Parietal lobe (tissue), 1 donor: ENCODE results near the gene HP1BP3. TPM values are rescaled to one million over a fixed set of nuclear protein-coding genes. Genes with fewer than 3 reads are reported as not detected.

Experiments
- total RNA-seq: library from RNA; depleted of rRNA; stranded (reverse); fragments of >200 nt; gene quantifications from one replicate; pipeline ENCODE4 v1.2.3, GENCODE V29; 2014

Gene HP1BP3, protein sequence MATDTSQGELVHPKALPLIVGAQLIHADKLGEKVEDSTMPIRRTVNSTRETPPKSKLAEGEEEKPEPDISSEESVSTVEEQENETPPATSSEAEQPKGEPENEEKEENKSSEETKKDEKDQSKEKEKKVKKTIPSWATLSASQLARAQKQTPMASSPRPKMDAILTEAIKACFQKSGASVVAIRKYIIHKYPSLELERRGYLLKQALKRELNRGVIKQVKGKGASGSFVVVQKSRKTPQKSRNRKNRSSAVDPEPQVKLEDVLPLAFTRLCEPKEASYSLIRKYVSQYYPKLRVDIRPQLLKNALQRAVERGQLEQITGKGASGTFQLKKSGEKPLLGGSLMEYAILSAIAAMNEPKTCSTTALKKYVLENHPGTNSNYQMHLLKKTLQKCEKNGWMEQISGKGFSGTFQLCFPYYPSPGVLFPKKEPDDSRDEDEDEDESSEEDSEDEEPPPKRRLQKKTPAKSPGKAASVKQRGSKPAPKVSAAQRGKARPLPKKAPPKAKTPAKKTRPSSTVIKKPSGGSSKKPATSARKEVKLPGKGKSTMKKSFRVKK
- 531 TPM for total RNA-seq

DNA sequence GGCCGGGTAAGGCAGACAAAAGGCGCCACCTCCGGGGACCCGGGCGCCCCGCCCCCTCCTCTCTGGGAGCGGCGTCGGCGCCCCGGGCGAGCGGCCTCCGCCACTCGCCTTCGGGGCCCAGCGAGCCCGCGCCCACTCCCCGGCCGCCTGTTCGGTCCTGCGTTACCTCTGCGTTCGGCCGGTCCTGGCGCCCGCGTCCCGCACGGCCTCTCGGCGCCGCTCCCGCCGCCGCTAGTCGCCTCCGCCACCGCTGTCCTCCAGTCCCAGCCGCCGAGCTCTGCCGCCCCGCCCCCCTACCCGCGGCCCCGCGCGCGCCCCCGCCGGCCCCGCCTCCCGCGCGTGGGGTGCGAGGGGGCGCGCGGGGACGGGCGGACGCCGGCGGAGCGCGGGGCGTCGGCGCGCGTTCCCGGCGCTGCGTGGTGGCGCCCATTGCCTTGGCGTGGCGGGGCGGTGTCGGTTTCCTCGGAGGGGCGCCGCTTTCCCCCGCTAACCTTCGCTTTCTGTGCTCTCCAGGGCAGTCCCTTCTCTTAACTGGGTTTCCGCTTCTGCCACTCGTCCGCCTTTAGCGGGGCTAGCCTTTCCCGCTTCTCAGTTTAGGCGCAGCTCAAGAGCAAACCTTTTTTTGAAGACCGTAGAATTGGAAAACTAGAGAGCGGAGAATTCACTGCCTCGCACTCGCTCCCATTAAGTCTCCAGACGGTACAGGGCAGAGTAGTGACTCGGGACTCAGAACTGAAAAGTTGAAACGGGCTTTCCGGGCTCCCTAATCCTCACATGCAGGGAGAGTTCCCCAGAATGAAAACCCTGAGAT, at the start of gene HP1BP3:
Gene HP1BP3 (minus strand): TSS at position 279 of the 811 bp plus-strand sequence. CDS start 6,867 bp downstream, outside the sequence.

DNA sequence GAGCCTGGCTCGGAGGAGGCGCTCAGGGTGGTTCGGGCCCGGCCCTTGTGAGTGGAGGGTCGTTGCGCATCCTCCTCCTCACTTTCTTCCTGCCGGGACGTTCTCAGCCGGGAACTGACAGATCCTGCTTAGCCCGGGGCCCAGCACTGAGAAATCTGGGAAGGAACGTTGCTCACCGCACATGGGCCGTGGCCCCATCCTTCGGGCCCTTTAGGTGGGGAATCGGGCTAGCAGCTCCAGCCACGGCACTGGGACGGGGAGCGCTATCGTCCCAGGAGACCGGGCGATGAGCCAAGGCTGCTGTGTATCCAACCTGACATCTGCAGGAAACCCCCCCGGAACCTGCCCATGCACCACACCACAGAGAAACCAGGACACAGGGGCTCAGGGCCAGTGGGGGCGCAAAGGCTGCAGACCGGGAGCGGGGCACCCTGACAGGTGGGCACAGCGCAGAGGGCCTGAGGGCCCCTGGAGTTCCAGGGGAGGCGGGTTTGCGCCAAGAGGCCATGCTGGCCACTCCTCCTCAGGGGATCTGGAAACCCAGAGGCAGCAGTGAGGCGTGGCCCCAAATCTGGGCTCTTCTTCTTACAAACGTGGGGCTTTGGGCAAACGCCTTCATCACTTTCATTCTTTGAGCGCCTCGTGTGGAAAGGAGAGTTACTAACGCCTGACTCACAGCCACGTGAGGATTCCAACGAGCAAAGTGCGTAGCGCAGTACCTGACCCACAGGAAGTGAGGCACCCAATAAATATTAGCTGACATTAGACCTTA, 54.3 kb downstream of the HP1BP3 start, which contains the start of gene SH2D5:
Gene SH2D5 (minus strand): TSS at position 116 of the 772 bp plus-strand sequence. CDS start 4,659 bp downstream, outside the sequence.

DNA sequence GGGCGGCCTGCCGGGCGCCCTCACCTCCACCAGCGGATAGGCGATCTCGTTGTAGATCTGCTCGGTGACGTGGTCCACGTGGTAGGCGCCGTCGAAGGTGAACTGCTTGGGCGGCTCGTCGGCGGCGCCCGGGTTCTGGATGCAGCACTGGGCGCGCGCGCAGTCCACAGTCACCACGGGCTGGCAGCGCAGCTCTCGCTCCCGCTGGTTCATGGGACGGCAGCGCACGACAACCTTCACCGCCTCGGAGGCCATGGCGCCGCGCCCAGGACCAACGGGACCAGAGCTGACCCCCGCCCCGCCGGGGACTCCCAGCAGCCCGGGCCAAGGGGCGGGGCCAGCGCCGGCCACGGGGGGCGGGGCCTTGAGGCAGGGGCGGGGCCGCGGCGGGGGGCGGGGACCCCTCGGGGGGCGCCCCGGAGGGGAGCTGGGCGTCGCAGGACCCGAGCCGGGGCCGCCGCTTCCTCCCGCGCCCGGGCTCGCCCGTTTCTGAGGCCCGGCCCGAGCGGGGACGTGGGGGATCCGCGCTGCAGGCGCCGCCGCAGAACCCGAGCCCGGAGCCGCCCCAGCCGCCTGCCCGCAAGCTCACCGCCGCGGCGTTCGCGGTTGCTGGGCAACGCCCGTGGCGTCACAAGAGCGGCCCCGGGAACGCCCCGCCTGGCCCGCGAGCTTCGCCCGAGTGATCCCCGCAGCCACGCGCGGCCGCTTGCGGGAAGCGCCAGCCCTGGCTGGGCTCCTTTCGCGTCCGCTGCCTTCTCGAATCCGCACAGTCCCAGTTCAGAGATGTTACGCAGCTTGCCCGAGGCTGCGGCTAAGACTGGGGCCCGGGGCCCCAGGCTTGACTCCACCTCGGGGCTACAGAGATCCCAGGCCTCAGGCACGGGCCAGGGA, 69.4 kb downstream of the HP1BP3 start, which contains the start of gene KIF17:
Gene KIF17 (minus strand): TSS at position 556 of the 891 bp plus-strand sequence. CDS start 301 bp downstream, at position 255.

Other genes starting within 250 kb of the HP1BP3 start
- gene FAM43B, start 234.7 kb downstream of the HP1BP3 start, total RNA-seq: 0.63 TPM
- gene CDA, start 198.2 kb downstream of the HP1BP3 start, total RNA-seq: not detected
- 82.6 TPM for gene PINK1, start 153.8 kb downstream of the HP1BP3 start, total RNA-seq
- gene DDOST, start 125.9 kb downstream of the HP1BP3 start, total RNA-seq: 91.4 TPM
- 5.9 TPM for gene KIF17, start 69.3 kb downstream of the HP1BP3 start, total RNA-seq
- gene SH2D5, start 54.6 kb downstream of the HP1BP3 start, total RNA-seq: 0.31 TPM